HG03064 (cell line): ENCODE measurements around the gene CCNL2.

ENCODE experiments used
- ATAC-seq: cut with Tn5 transposase; IDR thresholded peaks from one replicate; pipeline ENCODE4 v1.9.1; 2021; ENCODE audit warnings: low read depth; ENCODE audit not compliant: unreplicated experiment

CCNL2 gene

DNA sequence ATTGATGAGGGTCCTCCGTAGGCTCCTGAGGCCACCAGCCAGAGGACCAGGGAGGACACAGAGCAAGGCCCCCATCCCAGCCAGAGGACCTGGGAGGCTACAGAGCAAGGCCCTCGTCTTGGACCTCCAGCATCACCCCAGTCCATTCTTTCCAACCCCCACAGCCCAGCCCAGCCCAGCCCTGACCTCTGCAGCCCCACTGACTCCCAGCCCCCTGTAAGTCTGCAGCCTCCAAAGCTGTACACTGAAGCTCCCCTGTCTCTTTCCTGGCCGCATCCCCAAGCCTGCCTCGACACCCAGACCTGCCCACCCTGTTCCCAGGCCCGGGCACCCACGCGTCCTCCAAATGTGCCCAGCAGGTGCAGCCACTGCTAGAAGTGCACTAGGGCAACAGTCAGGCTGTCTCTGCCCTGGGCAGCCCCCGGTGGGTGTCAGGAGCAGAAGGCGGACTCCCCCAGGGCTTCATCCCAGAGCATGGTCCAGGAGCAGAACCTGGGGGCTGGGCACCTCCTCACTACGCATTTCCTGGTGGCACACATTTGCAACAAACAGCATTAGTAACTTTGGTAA lies 52.0 kb downstream of the CCNL2 start:
- no peak for ATAC-seq

DNA sequence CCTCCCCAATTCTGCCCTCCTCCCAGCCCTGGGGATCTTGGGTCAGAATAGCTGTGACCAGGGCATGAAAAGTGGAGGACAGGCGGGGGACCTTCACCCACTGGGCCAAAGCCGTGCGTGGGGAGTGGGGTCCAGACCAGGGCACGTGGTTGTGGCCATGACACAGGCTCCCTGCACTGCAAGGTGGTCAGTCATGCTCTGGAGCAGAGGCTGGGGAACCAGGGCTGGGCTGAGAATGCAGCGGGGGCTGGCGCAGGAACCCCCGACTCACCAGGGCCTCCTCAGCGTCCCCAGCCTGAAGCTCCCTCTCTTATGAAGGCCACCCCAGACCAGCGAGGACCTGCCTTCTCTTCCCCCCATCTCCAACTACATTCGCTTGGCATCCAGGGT lies 52.6 kb downstream of the CCNL2 start:
- no peak for ATAC-seq

DNA sequence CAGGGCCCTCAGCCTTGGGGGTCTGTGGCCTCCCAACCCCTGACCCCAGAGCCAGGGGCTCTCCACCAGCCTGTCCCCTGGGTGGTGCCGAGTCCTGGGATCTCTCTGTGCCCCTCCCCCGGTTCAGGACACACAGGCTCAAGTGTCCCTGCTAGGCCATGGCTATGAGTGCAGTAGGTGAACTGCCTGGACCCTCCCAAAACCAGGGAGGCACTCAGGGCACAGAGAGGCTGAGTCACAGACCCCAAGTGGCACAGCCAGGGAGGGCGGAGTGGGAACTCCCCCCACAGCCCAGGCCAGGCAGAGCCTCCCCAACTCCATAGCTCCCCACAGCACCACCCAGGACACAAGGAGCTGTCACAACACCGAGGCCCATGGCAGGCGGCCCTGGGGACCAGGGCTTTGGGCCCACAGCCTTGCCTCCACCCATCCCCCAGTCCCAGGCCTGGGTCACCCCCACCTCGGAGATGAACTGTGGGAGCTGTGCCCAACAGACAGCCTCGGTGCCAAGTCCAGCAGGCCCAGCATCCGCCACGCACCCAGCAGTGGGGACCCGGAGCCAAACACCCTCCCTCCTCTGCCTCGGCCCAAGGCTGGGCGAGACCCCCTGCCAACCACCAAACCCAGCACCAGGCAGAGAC lies 53.2 kb downstream of the CCNL2 start:
- no peak for ATAC-seq

DNA sequence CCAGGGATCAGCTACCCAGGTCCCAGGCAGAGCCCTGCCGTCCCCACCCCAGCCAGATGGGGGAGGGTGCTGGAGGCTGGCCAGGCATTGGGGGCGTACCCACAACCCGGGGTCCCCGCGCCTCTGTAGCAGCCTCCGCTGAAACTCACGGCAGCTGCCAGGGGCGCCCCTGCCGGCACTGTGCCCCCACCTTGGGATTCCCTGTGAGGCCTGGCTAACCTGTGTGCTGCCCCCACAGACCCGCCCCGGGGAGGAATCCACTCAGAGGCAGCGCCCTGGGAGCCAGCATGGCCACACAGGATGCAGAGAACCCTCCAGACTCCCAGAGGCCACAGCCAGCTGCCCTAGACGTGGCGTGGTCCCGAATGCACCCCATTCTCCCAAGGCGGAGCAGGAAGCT lies 53.8 kb downstream of the CCNL2 start:
- no peak for ATAC-seq

DNA sequence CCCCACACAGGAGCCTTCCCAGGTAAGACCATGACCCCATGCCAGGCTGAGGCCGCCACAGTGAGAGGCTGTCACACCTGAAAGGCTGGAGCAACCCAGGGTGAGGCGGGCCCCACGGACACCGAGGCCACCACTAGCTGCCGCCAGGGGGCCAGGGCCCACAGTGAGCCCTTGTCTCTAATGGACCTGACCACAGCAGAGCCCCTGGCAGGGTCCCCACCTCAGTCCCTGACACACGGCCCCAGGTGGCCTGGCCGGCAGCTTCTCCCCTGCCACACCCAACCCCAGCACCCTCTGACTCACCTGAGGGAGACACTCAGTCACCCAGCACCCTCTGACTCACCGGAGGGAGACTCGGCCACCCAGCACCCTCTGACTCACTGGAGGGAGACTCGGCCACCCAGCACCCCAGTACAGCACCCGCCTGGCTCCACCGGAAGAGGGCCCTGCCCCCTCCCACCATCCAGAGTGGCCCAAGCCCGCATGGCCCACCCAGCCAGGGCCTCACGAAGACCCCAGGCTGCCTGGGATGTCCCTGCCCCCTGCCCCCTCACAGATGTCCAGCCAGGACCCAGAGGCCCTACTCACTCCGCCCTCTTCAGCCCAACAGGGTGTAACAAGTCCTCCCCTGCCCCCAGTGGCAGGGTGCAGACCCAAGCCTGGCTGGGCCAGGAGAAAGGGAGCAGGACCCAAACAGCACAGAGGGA lies 54.3 kb downstream of the CCNL2 start:
- ATAC-seq, result no peak

DNA sequence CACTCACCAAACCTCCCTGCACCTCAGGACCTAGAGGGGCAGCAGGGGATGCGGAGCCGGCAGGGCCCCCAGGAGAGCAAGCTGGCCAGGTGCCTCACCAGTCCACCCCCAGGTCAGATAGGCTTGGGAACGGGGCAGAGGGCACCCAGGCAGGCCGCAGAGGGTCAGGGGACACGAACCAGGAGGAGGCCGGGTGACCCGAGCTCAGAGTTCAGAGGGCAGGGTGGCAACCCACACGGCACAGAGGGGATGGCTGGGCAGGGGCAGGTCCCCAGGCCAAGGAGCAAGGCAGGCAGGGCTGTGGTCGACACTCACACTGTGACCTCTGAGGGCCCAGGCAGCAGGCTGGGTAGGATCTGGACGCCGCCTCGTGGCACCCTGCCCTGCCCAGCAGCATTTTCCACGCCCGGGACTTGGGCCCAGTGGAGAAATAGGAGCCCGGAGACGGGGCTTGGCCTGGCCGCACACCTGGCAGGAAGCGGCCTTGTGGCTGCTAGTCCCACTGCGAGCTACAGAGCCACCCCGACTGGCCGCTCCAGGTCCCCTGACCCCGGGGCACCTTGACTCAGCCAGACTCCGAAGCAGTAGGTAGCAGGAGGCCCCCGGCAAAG lies 55.2 kb downstream of the CCNL2 start:
- ATAC-seq, result no peak

DNA sequence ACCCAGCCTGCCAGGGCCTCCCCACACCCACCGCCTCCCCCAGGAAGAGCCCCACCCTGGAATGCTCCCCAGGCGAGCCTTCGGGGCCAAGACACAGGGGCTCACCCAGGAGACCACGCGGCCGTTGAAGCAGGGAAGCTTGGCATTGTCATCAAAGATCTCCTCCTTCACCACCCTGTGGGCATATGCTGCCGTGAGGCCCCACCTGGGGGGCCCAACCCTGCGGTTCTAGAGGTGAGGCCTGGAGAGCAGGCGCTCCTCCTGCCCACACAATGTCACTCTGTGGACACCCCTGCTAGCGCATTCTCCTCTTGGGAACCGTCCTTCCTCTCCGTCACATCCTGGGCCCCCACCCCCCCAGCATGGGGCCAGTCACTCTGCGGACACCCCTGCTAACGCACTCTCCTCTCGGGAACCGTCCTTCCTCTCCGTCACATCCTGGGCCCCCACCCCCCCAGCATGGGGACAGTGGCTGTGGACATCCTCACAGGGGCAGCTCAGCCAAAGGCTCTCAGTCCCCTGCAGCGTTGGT lies 56.5 kb downstream of the CCNL2 start:
- no peak for ATAC-seq

DNA sequence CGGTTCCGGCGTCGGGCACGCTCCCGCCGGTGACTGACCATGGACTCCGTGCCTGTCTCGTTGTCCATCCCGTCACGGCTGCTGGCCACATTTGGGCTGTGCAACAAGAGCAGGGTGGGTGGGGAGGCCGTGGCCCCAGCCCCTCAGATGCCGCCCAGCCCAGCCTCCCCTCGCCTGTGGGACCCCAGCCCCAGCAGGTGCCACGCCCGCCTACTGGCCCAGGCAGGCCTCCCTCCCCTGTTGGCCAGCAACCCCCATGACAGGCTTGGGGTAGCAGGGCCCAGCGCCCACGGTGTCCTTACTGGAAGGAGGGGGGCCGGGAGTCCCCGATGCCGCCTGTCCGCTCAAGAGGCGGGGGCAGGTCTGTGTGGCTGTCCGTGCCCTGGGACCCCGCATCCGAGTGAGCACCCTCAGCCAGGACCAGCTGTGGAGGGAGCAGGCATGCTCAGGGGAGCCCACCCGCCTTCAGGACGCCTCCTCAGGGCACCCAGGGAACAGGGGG lies 57.0 kb downstream of the CCNL2 start:
- no peak for ATAC-seq

DNA sequence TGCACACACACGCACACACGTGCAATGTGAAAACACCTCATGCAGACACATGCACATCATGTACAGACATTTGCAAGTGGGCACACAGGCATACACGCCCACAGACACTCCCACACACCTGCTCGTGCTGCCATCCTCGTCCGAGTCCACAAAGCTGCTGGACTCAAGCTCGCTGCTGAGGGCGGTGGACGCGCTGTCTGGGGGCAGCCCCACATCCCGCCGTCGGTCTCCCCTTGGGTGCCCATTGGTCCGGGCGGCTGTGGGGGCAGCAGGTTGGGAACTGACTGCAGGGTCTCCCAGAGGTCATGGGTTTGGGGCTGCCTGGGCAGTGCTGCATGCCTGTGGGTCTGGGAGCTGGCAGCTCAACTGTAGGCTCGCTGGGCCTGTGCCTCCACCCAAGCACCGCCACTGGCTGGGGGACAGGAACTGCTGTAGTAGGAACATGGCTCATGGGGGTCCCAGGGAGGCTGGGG lies 57.5 kb downstream of the CCNL2 start:
- ATAC-seq, result no peak

DNA sequence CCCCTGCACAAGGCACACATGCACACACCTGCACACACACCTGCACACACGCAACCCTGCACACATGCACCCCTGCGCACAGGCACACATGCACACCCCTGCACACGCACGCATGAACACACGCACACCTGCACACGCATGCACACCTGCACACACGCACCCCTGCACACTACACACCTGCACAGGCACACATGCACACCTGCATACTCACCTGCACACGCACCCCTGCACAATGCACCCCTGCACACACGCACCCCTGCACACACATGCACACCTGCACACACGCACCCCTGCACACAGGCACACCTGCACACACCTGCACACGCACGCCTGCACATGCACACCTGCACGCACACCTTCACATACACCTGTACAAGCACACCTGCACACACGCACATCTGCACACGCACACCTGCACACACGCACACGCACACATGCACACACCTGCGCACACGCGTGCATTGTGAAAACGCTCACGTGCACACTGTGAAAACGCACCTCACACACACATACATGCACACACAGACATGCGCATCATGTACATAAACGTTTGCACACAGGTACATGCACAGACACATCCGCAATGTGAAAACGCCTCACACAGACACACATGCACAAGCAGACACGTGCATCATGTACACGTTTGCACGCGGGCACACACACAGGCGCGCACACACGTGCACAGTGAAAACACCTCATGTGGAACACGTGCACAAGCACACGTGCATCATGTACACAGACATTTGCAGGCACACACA lies 58.2 kb downstream of the CCNL2 start:
- no peak for ATAC-seq

DNA sequence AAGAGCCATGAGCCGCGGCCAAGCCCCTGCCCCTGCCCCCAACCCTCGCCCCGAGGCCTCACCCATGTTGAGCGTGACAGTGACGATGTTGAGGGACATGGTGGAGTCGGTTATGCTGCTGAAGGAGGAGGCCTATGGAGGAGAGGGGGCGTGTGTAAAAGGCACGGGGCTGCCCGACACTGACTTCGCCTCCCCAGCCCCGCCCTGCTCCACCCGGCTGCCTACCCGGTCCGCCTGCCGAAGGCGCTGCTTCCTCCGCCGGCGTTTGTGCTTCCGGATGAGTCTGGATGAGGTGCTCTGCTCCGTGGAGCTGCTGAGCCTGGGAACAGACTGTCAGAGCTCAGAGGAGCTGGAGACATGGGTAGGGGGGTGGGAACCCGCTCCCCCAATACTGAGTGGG lies 59.0 kb downstream of the CCNL2 start:
- no peak for ATAC-seq

DNA sequence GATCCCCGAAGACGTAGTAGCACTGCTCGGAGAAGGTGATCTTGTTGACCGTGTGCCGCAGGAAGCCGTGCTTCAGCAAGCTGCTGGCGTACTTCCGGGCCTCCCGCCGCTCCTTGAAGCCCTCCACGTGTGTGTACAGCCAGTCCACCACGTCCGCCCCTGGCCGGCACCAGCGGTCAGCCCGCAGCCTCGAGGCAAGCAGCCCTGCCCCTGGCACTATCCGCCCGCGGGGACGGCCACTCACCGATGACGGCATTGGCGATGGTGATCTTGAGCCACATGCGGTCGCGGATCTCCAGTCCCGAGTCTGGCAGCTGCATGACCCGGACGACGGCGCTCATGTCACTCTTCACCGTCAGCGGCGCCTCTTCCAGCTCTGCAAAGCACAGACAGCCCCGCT lies 60.9 kb downstream of the CCNL2 start:
- no peak for ATAC-seq

DNA sequence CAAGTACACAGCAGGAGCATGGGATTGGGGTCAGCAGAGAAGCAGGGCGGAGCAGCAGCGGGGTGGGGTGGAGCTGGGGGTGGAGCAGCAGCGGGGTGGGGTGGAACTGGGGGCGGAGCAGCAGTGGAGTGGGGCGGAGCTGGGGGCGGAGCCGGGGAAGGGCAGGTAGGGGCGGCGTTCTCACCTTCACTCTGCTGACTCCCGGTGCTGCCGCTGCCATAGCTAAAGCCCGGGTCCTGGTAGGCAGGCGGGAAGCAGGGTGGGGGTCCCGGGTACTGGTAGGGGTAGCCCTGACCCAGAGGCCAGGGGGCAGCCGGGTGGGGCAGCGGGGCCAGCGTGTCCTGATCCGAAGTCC lies 61.4 kb downstream of the CCNL2 start:
- ATAC-seq, result no peak

DNA sequence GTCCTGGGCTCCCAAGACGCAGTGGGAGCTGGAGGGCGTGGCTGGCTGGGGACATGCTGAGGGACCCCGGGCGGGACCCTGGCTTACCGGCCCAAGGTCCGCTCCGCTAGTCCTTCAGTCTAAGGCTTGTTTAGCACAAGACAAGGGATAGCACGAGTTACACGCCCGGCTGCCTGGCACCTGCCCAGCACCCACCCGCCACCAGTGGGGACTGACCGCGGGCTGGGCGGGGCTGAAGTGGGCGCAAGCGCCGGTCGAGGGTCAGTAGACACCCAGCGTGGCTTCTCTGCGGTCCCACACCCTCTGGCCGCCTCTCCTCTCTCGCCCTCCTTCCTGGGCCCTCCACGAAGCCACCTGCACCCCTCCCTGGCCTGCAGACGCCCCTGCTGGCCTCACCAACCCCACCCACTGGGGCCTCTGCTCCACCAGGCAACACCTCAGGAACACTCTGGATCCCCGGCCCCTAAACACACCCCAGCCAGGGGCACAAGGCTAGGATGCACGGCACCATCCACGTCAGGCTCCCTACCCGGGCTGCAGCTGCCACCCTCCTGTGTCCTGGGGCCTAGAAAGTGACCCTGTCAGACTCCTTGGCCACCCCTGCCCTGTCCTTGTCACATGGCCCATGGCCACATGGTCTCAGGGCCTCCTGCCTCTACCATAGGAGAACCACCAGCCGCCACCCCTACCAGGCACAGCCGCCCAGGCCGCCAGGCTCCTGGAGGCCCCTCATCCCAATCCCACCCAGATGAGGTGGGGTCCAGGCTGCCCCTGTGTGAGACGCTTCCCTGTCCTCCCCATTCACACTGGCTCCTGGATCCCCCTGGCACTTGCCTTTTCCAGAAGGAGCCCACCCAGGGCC lies 62.0 kb downstream of the CCNL2 start:
- ATAC-seq, result no peak

DNA sequence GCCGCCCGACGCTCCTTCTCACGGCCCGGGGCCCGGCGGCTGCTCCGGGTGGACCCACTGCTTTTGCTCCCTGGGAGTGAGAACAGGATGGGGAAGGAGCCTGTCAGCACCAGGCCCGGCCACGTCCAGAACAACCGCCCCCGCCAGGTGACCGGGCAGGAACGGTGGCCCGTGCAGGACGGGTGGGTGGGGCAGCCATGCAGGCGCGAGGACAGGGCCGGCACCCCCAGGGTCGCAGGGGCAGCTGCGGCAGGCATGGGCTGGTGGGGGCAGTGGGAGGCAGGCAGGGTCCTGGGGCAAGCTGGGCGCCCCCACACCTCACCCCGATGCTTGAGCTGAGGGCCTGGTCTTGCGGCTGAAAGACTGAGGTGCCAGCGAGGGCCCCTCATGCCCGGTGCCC lies 62.7 kb downstream of the CCNL2 start:
- ATAC-seq, result no peak

DNA sequence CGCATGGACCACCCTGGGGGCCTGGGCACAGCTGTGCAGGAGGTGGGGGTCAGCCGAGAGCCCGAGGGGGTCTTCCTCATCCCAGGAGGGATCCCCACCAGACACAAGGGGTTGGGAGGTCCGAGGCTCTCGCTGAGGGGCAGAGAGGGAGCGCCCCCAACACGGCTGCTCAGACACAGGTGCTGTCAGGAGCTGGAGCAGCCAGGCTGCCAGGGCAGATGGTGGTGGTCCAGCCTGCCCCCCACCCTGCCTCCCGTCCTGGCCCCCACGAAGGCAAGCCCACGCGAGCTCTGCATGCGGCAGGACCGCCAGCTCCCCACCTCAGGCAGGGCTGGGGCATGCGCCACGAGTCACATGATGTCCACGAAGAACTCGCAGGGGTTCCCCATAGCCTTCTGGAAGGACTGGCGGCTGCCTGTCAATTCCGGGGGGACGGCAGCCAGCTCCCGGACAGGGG lies 63.3 kb downstream of the CCNL2 start:
- no peak for ATAC-seq
